22Rv1 (cell line): ENCODE results near the gene KCNAB1.

ENCODE experiments used
- ZFX ChIP-seq: fragments of 450-650 bp; IDR thresholded peaks from 2 replicates; pipeline ENCODE4 v1.6.1; 2017; ENCODE audit warnings: antibody characterized with exemption, borderline replicate concordance
- TF ChIP-seq, protein P1 (sequence below): fragments of 450-650 bp; IDR thresholded peaks from 2 replicates; pipeline ENCODE4 v1.5.1; 2017; ENCODE audit warnings: mild to moderate bottlenecking

DNA sequence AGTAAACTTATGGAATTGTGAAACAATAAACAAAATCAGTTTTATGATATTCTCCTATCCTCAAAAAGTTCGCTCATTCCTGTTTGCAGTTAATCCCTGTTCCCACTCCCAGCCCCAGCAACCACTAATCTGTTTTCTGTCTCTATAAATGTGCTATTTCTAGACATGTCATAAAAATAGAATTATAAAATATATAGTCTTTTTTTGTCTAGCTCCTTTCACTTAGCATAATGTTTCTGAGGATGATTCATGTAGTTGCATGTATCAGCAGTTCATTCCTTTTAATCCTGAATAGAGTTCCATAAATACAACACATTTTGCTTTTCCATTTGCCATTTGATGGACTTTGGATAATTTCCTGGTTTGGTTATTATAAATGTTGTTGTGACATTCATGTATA lies 140.0 kb downstream of the KCNAB1 start:
- TF ChIP-seq, protein P1, sequence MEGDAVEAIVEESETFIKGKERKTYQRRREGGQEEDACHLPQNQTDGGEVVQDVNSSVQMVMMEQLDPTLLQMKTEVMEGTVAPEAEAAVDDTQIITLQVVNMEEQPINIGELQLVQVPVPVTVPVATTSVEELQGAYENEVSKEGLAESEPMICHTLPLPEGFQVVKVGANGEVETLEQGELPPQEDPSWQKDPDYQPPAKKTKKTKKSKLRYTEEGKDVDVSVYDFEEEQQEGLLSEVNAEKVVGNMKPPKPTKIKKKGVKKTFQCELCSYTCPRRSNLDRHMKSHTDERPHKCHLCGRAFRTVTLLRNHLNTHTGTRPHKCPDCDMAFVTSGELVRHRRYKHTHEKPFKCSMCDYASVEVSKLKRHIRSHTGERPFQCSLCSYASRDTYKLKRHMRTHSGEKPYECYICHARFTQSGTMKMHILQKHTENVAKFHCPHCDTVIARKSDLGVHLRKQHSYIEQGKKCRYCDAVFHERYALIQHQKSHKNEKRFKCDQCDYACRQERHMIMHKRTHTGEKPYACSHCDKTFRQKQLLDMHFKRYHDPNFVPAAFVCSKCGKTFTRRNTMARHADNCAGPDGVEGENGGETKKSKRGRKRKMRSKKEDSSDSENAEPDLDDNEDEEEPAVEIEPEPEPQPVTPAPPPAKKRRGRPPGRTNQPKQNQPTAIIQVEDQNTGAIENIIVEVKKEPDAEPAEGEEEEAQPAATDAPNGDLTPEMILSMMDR, result no peak
- TF ChIP-seq ZFX, result no peak
